HepG2 (cell line): ENCODE data around the gene ZNF22. TPM values are rescaled to one million over a fixed set of nuclear protein-coding genes. Genes with fewer than 3 reads are reported as not detected.
A peak's percentile ranks its signal among the peaks of the same experiment; 100 is the strongest.

ENCODE experiments used
- ARID5B ChIP-seq: IDR thresholded peaks from 2 replicates; pipeline ENCODE4 v1.4.0; 2020; ENCODE audit warnings: mild to moderate bottlenecking, missing genetic modification reagents
- ATF7-NPFF ChIP-seq: sonication (generic); formaldehyde crosslinking; IDR thresholded peaks from 2 replicates; pipeline ENCODE4 v1.8.1; 2023; ENCODE audit warnings: mild to moderate bottlenecking, low read depth, missing genetic modification reagents, moderate library complexity
- CEBPZ ChIP-seq: IDR thresholded peaks from 2 replicates; pipeline ENCODE4 v1.6.1; 2012; ENCODE audit warnings: low read length, improper control_type of control experiment
- FOXA3 ChIP-seq: IDR thresholded peaks from 2 replicates; pipeline ENCODE4 v1.6.1; 2016; ENCODE audit warnings: missing genetic modification reagents, missing compliant biosample characterization
- FOXO1 ChIP-seq: sonication (generic); formaldehyde crosslinking; IDR thresholded peaks from 2 replicates; pipeline ENCODE4 v1.4.0; 2020; ENCODE audit warnings: missing genetic modification reagents
- HINFP ChIP-seq: sonication (generic); formaldehyde crosslinking; IDR thresholded peaks from 2 replicates; pipeline ENCODE4 v1.4.0; 2020; ENCODE audit warnings: low read depth, mild to moderate bottlenecking, missing genetic modification reagents
- PHF8 ChIP-seq: sonication (generic); formaldehyde crosslinking; IDR thresholded peaks from 2 replicates; pipeline ENCODE4 v1.5.0; 2020; ENCODE audit warnings: missing genetic modification reagents
- SAP130 ChIP-seq: IDR thresholded peaks from 2 replicates; pipeline ENCODE4 v1.6.1; 2016; ENCODE audit warnings: low read depth
- SP4 ChIP-seq: sonication (generic); formaldehyde crosslinking; IDR thresholded peaks from 2 replicates; pipeline ENCODE4 v1.8.1; 2023; ENCODE audit warnings: mild to moderate bottlenecking, missing genetic modification reagents
- TBX2 ChIP-seq: sonication (generic); formaldehyde crosslinking; IDR thresholded peaks from 2 replicates; pipeline ENCODE4 v1.5.0; 2020; ENCODE audit warnings: missing genetic modification reagents, mild to moderate bottlenecking, borderline replicate concordance
- TFAP4 ChIP-seq: sonication (generic); IDR thresholded peaks from 2 replicates; pipeline ENCODE4 v1.6.1; 2016; ENCODE audit warnings: low read depth, borderline replicate concordance
- ZNF121 ChIP-seq: sonication (generic); formaldehyde crosslinking; IDR thresholded peaks from 2 replicates; pipeline ENCODE4 v1.5.0; 2020; ENCODE audit warnings: mild to moderate bottlenecking, missing genetic modification reagents
- ZNF180 ChIP-seq: sonication (generic); formaldehyde crosslinking; IDR thresholded peaks from 2 replicates; pipeline ENCODE4 v1.4.0; 2020; ENCODE audit warnings: low read depth, missing genetic modification reagents, borderline replicate concordance
- ZNF280B ChIP-seq: sonication (generic); formaldehyde crosslinking; IDR thresholded peaks from 2 replicates; pipeline ENCODE4 v1.5.0; 2020; ENCODE audit warnings: missing genetic modification reagents, mild to moderate bottlenecking, borderline replicate concordance
- ZNF670 ChIP-seq: sonication (generic); formaldehyde crosslinking; IDR thresholded peaks from 2 replicates; pipeline ENCODE4 v1.8.0; 2022; ENCODE audit warnings: mild to moderate bottlenecking, missing genetic modification reagents, borderline replicate concordance
- polyA plus RNA-seq, 8 experiments: library from polyadenylated mRNA; depleted of rRNA in 3 of 8; stranded (reverse) in 7 of 8; unstranded in 1 of 8; fragments of >200 nt; fragmentation: Illumina TruSeq in 4 of 8; extraction: Trizol in 4 of 8; gene quantifications; 2 replicates each; pipeline versions ENCODE4 v1.2.1 to v1.2.3, GENCODE V29; 2011 to 2016; ENCODE audit warnings: low read depth in 4 of 8, missing spikeins in 1 of 8, mixed read lengths in 1 of 8; ENCODE audit not compliant: insufficient read depth in 1 of 8
- total RNA-seq, 5 experiments: library from RNA; depleted of rRNA; stranded (reverse); fragments of >200 nt; fragmentation: Illumina TruSeq; extraction: Trizol; gene quantifications; 2 replicates each; pipeline ENCODE4 v1.2.3, GENCODE V29; 2016; ENCODE audit warnings: low read depth in 1 of 5
- TF ChIP-seq, protein P1 (sequence below): IDR thresholded peaks from 2 replicates; pipeline ENCODE4 v1.6.1; 2016; ENCODE audit warnings: missing genetic modification reagents, missing compliant biosample characterization

The ZNF22 gene
- total and polyA plus RNA-seq, 2 of the 13 experiments (the other 11 are each of a cell fraction or from before 2014, with no cell fraction given), result 0.40 to 1.3 TPM

- TF ChIP-seq ARID5B (CRISPR knock-in tag) (peak; percentile 44; the same call in 1 of the 2 replicates), PHF8 (CRISPR knock-in tag) (peak; percentile 49), TBX2 (CRISPR knock-in tag) (peak; percentile 82), CEBPZ (no peak), ZNF180 (CRISPR knock-in tag) (no peak), SP4 (peak; percentile 28; the same call in 1 of the 2 replicates), ZNF121 (CRISPR knock-in tag) (peak; percentile 55), SAP130 (CRISPR knock-in tag) (peak; percentile 79), HINFP (CRISPR knock-in tag) (0 out of 2 replicates have a peak, but pooled peaks have one; percentile 37), TFAP4 (peak; percentile 96), FOXA3 (CRISPR knock-in tag) (peak; percentile 35; the same call in 1 of the 2 replicates), ZNF670 (CRISPR knock-in tag) (0 out of 2 replicates have a peak, but pooled peaks have one; percentile 31), ZNF280B (0 out of 2 replicates have a peak, but pooled peaks have one; percentile 32), FOXO1 (peak; percentile 68; the same call in 1 of the 2 replicates), ATF7-NPFF (0 out of 2 replicates have a peak, but pooled peaks have one; percentile 23)
- TF ChIP-seq, protein P1, sequence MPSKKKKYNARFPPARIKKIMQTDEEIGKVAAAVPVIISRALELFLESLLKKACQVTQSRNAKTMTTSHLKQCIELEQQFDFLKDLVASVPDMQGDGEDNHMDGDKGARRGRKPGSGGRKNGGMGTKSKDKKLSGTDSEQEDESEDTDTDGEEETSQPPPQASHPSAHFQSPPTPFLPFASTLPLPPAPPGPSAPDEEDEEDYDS, result peak; percentile 63
Observed at GRCh38 chr10:44963772-44964633, 36.7 kb upstream of the ZNF22 start (continued).
